ENCODE data around the gene GAPT. TPM values are rescaled to one million over a fixed set of nuclear protein-coding genes. Genes with fewer than 3 reads are reported as not detected.
A peak's percentile ranks its signal among the peaks of the same experiment; 100 is the strongest.

The GAPT gene
- total RNA-seq, 1 donor from 2014 or later, result not detected

DNA sequence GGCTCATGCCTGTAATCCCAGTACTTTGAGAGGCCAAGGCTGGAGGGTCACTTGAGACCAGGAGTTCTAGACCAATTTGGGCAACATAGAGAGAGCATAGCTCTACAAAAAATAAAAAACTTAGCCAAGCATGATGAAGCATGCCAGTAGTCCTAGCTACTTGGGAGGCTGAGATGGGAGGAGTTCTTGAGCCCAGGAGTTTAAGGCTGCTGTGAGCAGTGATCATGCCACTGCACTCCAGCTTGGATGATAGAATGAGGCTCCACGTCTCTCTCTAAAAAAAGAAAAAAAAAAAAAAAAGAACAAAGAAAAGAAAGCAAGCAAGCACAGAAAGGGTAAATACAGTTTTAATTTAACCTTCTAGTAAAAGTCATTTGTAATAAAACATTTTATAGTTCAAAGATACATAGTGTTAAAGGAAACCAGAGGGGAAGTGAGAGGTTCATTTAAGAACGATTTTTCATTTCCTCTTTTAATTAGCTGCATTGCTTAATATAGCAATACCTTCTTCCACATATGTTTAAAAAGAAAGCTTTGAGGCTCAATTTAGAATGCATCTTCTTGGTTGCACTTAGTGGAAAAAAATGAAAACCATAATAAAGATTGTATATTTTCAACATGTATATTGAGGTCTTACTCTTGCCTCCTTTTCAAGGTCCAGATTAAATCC is 14.9 kb downstream of the GAPT start:
- DNase-seq (ENCODE audit: extremely low spot score, unreplicated experiment), result no peak
- Mint-ChIP-seq H3K36me3 (ENCODE audit: unreplicated experiment) (no peaks in the 10 kb centered on the region), H3K4me3 (ENCODE audit: unreplicated experiment) (no peak overlapping the region), H3K27me3 (ENCODE audit: unreplicated experiment) (peaks cover 44% of the 10 kb centered on the region), H3K4me1 (ENCODE audit: unreplicated experiment) (no peaks in the 10 kb centered on the region), H3K9me3 (ENCODE audit: unreplicated experiment) (no peaks in the 10 kb centered on the region), H3K27ac (ENCODE audit: unreplicated experiment) (no peak overlapping the region)
- TF ChIP-seq, protein P1, sequence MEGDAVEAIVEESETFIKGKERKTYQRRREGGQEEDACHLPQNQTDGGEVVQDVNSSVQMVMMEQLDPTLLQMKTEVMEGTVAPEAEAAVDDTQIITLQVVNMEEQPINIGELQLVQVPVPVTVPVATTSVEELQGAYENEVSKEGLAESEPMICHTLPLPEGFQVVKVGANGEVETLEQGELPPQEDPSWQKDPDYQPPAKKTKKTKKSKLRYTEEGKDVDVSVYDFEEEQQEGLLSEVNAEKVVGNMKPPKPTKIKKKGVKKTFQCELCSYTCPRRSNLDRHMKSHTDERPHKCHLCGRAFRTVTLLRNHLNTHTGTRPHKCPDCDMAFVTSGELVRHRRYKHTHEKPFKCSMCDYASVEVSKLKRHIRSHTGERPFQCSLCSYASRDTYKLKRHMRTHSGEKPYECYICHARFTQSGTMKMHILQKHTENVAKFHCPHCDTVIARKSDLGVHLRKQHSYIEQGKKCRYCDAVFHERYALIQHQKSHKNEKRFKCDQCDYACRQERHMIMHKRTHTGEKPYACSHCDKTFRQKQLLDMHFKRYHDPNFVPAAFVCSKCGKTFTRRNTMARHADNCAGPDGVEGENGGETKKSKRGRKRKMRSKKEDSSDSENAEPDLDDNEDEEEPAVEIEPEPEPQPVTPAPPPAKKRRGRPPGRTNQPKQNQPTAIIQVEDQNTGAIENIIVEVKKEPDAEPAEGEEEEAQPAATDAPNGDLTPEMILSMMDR (IDR thresholded peaks at IDR 0.05), result no peak

GRCh38 chr5:58507715-58508114 is 16.5 kb downstream of the GAPT start:
- no peaks in the 10 kb centered on the region for H3K4me1 Mint-ChIP-seq (ENCODE audit: unreplicated experiment)
- H3K27me3 Mint-ChIP-seq (ENCODE audit: unreplicated experiment), result peaks cover 47% of the 10 kb centered on the region
- no peaks in the 10 kb centered on the region for H3K36me3 Mint-ChIP-seq (ENCODE audit: unreplicated experiment)
- no peak overlapping the region for H3K4me3 Mint-ChIP-seq (ENCODE audit: unreplicated experiment)
- DNase-seq (ENCODE audit: extremely low spot score, unreplicated experiment), result no peak
- peaks cover under 1% of the 10 kb centered on the region for H3K9me3 Mint-ChIP-seq (ENCODE audit: unreplicated experiment)
- no peak overlapping the region for H3K27ac Mint-ChIP-seq (ENCODE audit: unreplicated experiment)
- TF ChIP-seq, protein P1 (IDR thresholded peaks at IDR 0.05), result no peak

GRCh38 chr5:58517198-58517597 is 26.0 kb downstream of the GAPT start:
- DNase-seq (ENCODE audit: extremely low spot score, unreplicated experiment), result no peak
- TF ChIP-seq, protein P1 (IDR thresholded peaks at IDR 0.05), result no peak
- Mint-ChIP-seq H3K4me3 (ENCODE audit: unreplicated experiment) (no peak overlapping the region), H3K4me1 (ENCODE audit: unreplicated experiment) (no peaks in the 10 kb centered on the region), H3K27ac (ENCODE audit: unreplicated experiment) (no peak overlapping the region), H3K36me3 (ENCODE audit: unreplicated experiment) (peaks cover 3% of the 10 kb centered on the region), H3K27me3 (ENCODE audit: unreplicated experiment) (peaks cover 4% of the 10 kb centered on the region), H3K9me3 (ENCODE audit: unreplicated experiment) (peaks cover 45% of the 10 kb centered on the region)

- no peak for DNase-seq (ENCODE audit: extremely low spot score, unreplicated experiment)
- TF ChIP-seq, protein P1 (IDR thresholded peaks at IDR 0.05), result no peak
- Mint-ChIP-seq H3K4me1 (ENCODE audit: unreplicated experiment) (peaks cover 22% of the 10 kb centered on the region), H3K9me3 (ENCODE audit: unreplicated experiment) (peaks cover 5% of the 10 kb centered on the region), H3K4me3 (ENCODE audit: unreplicated experiment) (no peak overlapping the region), H3K27ac (ENCODE audit: unreplicated experiment) (peak overlapping the region; percentile 72), H3K27me3 (ENCODE audit: unreplicated experiment) (no peaks in the 10 kb centered on the region), H3K36me3 (ENCODE audit: unreplicated experiment) (no peaks in the 10 kb centered on the region)
These were observed 32.7 kb downstream of the GAPT start for GRCh38 chr5:58523956-58524355.

- DNase-seq (ENCODE audit: extremely low spot score, unreplicated experiment), result no peak
- H3K27me3 Mint-ChIP-seq (ENCODE audit: unreplicated experiment), result no peaks in the 10 kb centered on the region
- H3K4me3 Mint-ChIP-seq (ENCODE audit: unreplicated experiment), result no peak overlapping the region
- H3K27ac Mint-ChIP-seq (ENCODE audit: unreplicated experiment), result peak overlapping the region; percentile 72
- no peaks in the 10 kb centered on the region for H3K36me3 Mint-ChIP-seq (ENCODE audit: unreplicated experiment)
- peaks cover 22% of the 10 kb centered on the region for H3K4me1 Mint-ChIP-seq (ENCODE audit: unreplicated experiment)
- TF ChIP-seq, protein P1 (IDR thresholded peaks at IDR 0.05), result no peak
- no peaks in the 10 kb centered on the region for H3K9me3 Mint-ChIP-seq (ENCODE audit: unreplicated experiment)
These were observed 33.3 kb downstream of the GAPT start for GRCh38 chr5:58524571-58524970.
